ENCODE data around the gene C11orf24.

Gene C11orf24

GRCh38 chr11:68271781-68272608, at the start of gene C11orf24:
C11orf24 (minus strand) TSS chr11:68271973; CDS start chr11:68263767, 8,206 bp downstream.
- in situ Hi-C loops (cut with MboI; ENCODE audit: low pct_unique_long_range_greater_than_20kb, low sequenced_read_pairs), result no loop called here

GRCh38 chr11:68317147-68317785, 45.5 kb upstream of the C11orf24 start:
- in situ Hi-C loops (cut with MboI; ENCODE audit: low pct_unique_long_range_greater_than_20kb, low sequenced_read_pairs), result no loop called here

More at GRCh38 chr11:68271781-68272608, at the start of gene C11orf24:
- DNase-seq, result peak; percentile 97

GRCh38 chr11:68315171-68315920, 43.6 kb upstream of the C11orf24 start:
- DNase-seq, result no peak
- in situ Hi-C loops (cut with MboI; ENCODE audit: low pct_unique_long_range_greater_than_20kb, low sequenced_read_pairs), result no loop called here

More at GRCh38 chr11:68317147-68317785, 45.5 kb upstream of the C11orf24 start:
- DNase-seq, result no peak

- peak; percentile 43 for DNase-seq
- in situ Hi-C loops (cut with MboI; ENCODE audit: low pct_unique_long_range_greater_than_20kb, low sequenced_read_pairs), result no loop called here
These were observed 42.7 kb upstream of the C11orf24 start for GRCh38 chr11:68314203-68315170.

- in situ Hi-C loops (cut with MboI; ENCODE audit: low pct_unique_long_range_greater_than_20kb, low sequenced_read_pairs), result no loop called here
- DNase-seq, result peak; percentile 47
These were observed 41.9 kb upstream of the C11orf24 start for GRCh38 chr11:68313574-68314202.

GRCh38 chr11:68312780-68313573, 41.2 kb upstream of the C11orf24 start:
- in situ Hi-C loops (cut with MboI; ENCODE audit: low pct_unique_long_range_greater_than_20kb, low sequenced_read_pairs), result no loop called here
- no peak for DNase-seq

GRCh38 chr11:68312117-68312779, 40.5 kb upstream of the C11orf24 start, which contains the start of gene LRP5:
LRP5 (plus strand) TSS chr11:68312591; CDS start chr11:68312715, 124 bp downstream.
- in situ Hi-C loops (cut with MboI; ENCODE audit: low pct_unique_long_range_greater_than_20kb, low sequenced_read_pairs), result no loop called here
- no peak for DNase-seq

- DNase-seq, result peak; percentile 56
- in situ Hi-C loops (cut with MboI; ENCODE audit: low pct_unique_long_range_greater_than_20kb, low sequenced_read_pairs), result no loop called here
These were observed 39.7 kb upstream of the C11orf24 start for GRCh38 chr11:68311160-68312116.

GRCh38 chr11:68309621-68310185, 37.9 kb upstream of the C11orf24 start:
- in situ Hi-C loops (cut with MboI; ENCODE audit: low pct_unique_long_range_greater_than_20kb, low sequenced_read_pairs), result loop anchor here (10.0 kb wide), 1 partner anchor 55 kb away; no protein-coding TSS in a partner anchor
- no peak for DNase-seq

- no peak for DNase-seq
- in situ Hi-C loops (cut with MboI; ENCODE audit: low pct_unique_long_range_greater_than_20kb, low sequenced_read_pairs), result loop anchor here (10.0 kb wide), 1 partner anchor 53 kb away; no protein-coding TSS in a partner anchor
These were observed 36.3 kb upstream of the C11orf24 start for GRCh38 chr11:68308068-68308467.

- in situ Hi-C loops (cut with MboI; ENCODE audit: low pct_unique_long_range_greater_than_20kb, low sequenced_read_pairs), result loop anchor here (10.0 kb wide), 1 partner anchor 52 kb away; no protein-coding TSS in a partner anchor
- no peak for DNase-seq
These were observed 34.9 kb upstream of the C11orf24 start for GRCh38 chr11:68306636-68307035.

GRCh38 chr11:68303982-68304780, 32.4 kb upstream of the C11orf24 start:
- in situ Hi-C loops (cut with MboI; ENCODE audit: low pct_unique_long_range_greater_than_20kb, low sequenced_read_pairs), result loop anchor here (10.0 kb wide), 1 partner anchor 49 kb away; no protein-coding TSS in a partner anchor
- DNase-seq, result no peak

GRCh38 chr11:68303083-68303482, 31.3 kb upstream of the C11orf24 start:
- in situ Hi-C loops (cut with MboI; ENCODE audit: low pct_unique_long_range_greater_than_20kb, low sequenced_read_pairs), result loop anchor here (10.0 kb wide), 1 partner anchor 48 kb away; no protein-coding TSS in a partner anchor
- no peak for DNase-seq

- no peak for DNase-seq
- in situ Hi-C loops (cut with MboI; ENCODE audit: low pct_unique_long_range_greater_than_20kb, low sequenced_read_pairs), result loop anchor here (10.0 kb wide), 1 partner anchor 48 kb away; no protein-coding TSS in a partner anchor
These were observed 30.9 kb upstream of the C11orf24 start for GRCh38 chr11:68302670-68303069.

Data from KBM-7 (cell line).